Kidney capillary endothelial cell (primary cell): ENCODE data around the gene CAPZA2.
"Not testable (repeated sequence)": the region's sequence is repeated elsewhere in the genome, so short reads cannot be mapped to it uniquely, and the experiment has no call there.

ENCODE experiments used
- DNase-seq: peaks from one replicate; pipeline ENCODE4 v3.0.0-alpha.2; 2018; ENCODE audit warnings: low spot score

CAPZA2 gene

DNA sequence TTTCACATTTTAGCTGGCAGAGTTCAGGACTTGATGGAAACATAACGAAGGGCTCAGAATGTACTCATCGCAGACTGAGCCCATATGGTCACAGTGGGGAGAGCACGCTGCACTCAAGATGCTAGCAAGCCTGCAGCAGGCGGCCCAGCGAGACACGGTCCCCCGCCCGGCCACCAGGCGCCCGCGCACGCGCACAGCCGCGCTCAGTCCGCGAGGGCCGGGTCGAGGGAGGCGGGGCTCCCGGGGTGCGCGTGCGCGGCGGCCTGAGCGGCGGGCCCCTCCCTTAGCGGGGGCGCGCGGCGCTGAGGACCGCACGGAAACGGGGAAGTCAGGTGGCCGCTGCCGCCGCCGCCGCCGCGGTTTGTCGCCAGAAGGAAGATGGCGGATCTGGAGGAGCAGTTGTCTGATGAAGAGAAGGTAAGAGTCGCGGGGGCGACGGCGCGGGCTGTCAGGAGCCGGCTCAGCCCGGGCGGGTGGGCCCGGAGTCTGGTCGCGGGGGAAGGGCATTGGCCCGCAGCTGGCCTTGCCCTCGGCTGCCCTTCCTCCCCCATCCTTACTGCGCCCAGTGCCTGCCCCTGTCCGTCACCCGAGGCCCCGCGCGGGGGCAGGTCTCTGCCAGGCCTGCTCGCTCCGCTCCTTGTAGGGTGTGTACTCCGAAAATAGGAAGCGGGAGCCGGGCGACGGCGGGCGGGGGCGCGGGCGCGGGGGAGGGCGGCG, at the start of gene CAPZA2:
Gene CAPZA2, plus strand, starts transcription at position 354 of the 717 bp plus-strand sequence. Its CDS starts 25 bp downstream, at position 379.
- peak; percentile 96 for DNase-seq

DNA sequence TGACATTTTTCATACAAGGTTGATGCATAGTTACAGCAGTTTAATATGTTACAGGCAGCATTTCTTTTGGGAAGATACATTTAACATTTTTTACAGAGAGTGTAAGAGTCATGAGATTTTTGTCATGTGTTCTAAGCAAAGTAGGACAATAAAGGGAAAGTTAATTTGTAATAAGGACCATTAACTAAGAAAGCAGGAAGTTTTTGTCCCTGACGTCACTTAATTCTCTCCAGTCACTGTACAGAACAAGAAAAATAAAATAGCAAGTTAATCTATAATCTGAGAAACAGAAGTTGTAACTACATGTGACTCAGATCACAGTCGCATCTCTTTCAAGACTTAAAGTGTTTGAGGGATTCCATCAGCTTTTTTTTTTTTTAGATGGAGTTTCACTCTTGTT, 49.5 kb upstream of the CAPZA2 start:
- no peak for DNase-seq

DNA sequence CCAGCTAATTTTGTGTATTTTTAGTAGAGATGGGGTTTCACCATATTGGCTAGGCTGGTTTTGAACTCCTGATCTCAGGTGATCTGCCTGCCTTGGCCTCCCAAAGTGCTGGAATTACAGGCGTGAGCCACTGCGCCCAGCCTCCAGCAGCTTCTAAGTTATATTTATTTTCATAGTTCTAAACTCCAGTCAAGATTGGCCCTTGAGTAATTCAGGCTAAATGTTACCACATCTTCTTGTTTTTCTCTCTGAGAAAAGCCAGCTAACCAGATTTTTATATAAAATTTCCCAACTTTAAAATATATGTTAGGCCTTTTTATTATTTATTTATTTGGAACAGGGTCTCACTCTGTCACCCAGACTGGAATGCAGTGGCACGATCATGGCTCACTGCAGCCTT, 49.0 kb upstream of the CAPZA2 start:
- DNase-seq = not testable (repeated sequence)

DNA sequence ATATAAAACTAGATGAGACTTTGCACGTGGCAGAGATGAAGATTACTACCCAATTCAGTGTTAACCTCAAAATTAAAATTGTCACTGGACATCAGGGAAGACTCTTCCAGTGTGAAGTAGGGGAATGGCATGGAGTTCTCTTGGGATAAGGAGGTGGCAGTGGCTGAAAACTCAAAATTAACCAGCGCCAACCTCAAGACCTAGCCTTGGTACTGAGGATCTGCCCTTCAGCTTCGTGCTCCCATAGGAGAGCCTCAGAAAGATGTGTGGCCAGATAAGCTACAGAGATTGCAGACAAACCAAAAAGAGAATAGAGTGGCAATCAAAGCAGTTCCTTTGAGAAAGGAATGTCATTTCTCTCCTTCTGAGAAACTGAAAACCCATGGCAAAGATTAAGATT, 47.3 kb upstream of the CAPZA2 start:
- no peak for DNase-seq

DNA sequence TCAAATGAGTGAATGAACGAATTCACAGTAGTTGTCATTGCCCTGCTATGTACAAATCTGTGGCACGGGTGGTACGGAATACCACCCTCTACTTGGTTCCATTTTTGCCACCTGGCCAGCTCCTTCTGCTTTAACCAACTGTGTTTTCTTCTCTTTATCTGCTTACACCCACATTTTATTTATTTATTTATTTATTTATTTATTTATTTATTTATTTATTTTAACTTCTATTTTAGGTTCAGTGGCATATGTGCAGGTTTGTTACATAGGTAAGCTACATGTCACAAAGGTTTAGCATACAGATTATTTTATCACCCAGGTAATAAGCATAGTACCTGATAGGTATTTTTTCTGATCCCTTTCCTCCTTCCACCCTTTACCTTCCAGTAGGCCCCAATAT, 42.2 kb upstream of the CAPZA2 start:
- DNase-seq = no peak

DNA sequence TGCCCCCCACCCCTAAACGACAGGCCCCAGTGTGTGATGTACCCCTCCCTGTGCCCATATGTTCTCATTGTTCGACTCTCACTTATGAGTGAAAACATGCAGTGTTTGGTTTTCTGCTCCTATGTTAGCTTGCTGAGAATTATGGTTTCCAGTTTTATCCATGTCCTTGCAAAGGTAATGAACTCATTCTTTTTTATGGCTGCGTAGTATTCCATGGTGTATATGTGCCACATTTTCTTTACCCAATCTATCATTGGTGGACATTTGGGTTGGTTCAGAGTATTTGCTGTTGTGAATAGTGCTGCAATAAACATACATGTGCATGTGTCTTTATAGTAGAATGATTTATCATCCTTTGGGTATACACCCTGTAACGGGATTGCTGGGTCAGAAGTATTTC, 40.7 kb upstream of the CAPZA2 start:
- not testable (repeated sequence) for DNase-seq

DNA sequence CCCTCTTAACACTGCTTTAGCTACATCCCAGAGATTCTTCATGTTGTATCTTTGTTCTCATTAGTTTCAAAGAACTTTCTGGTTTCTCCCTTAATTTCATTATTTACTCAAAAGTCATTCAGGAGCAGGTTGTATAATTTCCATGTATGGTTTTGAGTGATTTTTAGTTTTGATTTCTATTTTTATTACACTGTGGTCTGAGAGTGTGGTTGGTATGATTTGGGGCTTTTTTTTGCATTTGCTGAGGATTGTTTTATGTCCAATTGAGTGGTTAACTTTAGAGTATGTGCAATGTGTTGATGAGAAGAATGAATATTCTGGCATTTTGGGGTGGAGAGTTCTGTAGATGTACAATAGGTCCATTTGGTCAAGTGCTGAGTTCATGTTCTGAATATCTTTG, 37.9 kb upstream of the CAPZA2 start:
- DNase-seq = no peak

DNA sequence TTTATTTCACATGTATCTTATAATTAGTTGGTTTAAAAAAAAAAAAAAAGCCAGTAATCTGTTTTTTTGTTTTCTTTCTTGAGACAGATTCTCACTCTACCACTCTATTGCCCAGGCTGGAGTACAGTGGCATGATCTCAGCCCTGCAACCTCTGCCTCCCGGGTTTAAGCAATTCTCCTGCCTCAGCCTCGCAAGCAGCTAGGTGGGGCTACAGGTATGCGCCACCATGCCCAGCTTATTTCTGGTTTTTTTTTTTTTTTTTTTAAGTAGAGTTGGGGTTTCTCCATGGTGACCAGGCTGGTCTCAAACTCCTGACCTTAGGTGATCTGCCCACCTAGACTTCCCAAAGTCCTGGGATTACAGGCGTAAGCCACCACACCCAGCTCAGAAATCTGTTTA, 34.1 kb upstream of the CAPZA2 start:
- no peak for DNase-seq

DNA sequence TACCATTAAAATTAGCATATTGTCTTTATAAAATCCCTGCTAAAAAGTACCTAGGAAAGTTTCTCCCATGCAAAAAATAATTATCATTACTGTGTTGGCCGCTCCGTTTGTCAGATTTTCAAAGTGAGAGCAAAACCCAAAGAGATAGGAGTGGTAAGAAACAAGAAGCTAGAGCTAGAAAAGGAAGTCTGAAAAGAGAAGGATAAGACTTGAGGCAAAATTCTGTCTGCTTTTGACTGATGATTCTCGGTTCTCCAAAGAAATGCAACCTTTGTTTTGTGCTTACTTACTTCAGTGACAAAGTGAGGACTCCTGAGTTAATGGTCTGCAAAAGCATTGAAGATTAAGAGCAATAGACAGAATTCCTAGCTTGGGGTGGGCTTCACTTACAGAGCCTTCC, 33.3 kb upstream of the CAPZA2 start:
- DNase-seq = no peak

DNA sequence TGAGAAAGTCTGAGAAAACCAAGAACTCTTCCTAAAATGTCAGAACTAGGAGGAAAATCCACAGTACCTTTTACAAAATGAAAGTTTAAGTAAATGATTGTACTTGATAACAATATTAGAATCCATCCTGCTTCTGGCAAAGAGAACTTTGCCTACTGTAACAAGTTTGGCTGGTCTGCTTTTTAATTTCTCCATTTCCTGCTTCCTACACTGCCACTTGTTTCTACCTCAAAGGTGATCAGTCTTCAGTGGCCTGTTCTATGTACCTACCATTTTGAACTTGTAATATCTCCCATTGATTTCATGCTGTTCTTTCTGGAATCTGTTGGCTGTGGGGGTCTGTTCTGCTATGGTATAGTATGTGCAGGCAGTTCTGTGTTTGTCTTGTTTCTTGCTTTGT, 32.9 kb upstream of the CAPZA2 start:
- no peak for DNase-seq

DNA sequence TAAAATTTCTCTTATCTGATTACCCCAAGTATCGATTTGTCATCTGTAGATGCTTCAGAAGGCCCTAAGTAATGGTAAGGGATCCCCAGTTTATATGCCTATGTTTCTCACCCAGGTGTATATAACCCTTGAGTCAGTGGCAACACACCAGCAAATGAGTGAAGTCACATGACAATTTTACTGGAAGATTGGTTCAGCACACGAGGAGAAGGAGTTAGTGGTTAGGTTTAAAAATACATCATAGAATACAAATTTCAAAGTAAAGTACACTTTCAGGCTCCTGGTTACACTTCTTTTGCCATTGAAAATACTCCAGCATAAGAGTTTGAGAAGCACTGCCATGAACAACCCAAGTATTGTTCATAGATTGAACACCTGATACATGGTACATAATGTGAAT, 29.7 kb upstream of the CAPZA2 start:
- no peak for DNase-seq

DNA sequence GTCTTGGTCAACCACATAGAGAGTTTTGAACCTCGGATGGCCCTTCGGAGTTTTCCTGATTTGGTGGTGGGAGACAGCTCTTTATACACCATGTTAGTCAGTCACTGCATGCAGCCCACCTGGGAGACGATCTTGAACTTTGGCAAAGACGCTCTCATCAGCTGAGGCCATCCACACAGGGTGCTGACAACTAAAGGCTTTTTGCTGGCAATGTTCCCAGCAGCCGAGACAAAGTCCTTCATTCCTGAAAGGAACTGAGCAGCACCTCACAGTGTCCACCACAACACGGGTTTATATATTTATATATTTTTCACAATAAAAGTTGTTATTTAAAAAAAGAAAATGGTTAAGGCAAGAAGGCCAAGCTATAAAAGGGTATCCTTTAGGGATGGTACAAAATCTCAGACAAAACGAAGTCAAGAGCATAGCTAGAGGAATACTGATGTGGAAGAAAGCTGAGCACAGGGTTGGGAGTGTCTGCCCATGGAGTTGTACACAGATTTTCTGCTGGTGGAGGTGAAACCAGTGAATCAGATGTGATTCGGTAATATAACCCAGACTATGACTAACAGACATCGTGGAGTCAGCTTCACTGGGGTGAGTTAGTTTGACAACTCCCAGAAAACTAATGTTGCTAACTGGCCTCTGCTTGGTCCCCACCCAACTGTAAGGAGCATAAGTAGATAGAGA, 27.4 kb upstream of the CAPZA2 start:
- no peak for DNase-seq

DNA sequence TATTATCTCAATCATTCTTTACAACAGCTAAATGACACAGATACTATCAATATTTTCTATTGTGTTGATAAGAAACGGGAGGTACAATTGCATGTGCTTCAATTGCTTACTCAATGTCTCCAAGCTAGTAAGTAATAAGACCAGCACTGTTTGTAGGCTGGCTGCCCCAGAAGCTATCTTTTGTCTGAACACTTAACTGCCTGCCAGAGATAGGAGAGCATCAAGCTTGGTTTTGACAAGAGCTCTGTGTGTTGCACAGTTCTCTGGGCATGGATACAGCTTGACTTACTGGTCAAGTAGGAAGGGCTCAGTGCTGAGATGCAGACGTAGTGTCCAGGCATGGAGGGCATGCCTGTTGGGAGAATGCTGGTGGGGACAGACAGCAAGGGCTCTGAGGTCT, 26.3 kb upstream of the CAPZA2 start:
- DNase-seq = no peak

DNA sequence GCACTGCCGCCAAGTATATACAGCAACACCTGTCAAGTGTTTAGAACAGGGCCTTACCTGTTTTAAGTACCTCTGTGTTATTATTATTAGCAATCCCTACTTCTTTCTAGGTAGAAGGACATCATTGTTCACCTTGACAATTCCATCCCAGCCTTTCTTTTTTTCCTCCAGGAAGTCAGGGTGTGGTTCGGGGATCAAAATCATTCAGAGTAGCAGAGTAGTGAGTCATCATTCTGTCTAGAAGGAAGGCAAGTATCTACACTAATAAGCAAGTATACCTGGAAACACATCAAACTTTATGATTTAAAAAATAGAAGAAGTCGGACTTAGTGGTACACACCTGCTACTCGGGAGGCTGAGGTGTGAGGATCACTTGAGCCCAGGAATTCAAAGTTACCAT, 25.5 kb upstream of the CAPZA2 start:
- DNase-seq = no peak

DNA sequence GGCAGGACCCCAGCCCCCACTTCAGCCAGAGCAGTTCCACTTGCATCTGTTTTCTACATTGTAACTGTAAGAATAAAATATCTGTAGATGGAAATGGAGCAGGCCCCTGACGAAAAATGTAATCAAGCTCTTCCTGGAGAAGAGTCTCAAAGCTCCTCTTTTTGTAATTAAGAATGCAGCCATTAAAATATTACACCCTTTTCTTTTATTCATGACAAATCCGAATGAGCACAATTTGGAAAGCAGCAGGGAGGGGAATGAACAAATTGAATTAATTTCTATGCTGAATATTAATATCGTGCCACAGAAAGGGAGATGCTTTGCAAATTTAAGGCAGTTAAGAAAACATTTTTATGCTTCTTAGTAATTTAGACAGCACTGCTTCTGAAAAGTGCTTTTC, 24.8 kb upstream of the CAPZA2 start:
- no peak for DNase-seq

DNA sequence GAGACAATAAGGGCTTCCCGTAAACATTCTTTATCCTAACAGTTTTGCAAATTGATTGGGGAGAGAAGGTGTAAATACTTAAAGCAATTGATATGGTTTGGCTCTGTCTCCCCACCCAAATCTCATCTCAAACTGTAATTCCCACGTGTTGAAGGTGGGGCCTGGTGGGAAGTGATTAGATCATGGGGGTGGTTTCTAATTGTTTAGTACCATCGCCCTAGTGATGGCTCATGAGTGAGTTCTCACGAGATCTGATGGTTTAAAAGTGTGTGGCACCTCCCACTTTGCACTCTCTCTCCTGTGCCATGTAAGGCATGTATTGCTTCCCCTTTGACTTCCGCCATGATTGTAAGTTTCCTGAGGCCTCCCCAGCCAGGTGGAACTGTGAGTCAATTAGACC, 22.1 kb upstream of the CAPZA2 start:
- no peak for DNase-seq

DNA sequence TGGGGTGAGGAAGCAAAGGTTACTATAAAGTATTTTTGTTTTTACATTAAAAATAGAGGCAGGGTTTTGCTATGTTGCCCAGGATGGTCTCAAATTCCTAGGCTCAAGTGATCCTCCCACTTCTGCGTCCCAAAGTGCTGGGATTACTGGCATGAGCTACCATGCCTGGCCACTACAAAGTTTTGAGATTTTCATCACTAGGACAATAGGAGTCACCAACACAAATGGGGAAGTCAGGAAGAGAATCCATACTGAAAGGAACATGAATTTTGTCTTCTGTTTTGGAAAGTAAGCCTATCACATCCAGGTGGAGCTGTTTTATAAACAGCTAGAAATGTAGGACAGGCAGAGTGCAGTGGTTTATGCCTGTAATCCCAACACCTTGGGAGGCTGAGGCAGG, 20.0 kb upstream of the CAPZA2 start:
- DNase-seq = no peak

DNA sequence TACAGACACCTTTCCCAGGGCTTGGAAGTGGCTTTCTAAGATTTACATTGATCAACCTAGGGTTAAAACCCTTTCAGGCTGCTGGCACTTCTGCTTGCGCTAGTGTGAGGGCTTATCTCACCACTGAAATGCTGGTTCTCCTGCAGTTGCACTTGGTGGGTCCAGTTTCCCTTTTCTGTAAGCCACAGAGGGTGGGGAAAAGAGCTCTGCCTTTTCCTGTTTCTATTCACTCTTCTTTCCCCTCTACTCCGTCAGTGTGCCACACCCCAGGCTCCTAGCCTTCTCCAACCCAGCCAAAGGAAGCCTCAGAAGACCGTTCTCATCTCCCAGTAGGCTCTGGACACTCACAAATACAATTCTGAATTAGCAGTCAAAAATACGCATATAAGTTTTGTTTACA, 19.0 kb upstream of the CAPZA2 start:
- DNase-seq = no peak

DNA sequence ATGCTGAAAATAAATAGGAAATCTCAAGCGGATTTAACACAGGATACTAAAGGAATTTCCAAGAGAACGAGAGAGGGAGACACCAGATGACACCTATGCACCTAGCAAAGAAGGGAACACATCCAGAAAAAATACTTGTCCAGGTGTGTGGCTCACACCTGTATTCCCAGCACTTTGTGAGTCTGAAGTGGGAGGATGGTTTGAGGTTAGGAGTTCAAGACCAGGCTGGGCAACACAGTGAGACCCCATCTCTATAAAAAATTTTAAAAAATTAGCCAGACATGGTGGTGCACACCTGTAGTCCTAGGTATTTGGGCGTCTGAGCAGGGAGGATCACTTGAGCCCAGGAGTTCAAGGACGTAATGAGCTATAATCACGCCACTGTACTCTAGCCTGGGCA, 11.2 kb upstream of the CAPZA2 start:
- no peak for DNase-seq

DNA sequence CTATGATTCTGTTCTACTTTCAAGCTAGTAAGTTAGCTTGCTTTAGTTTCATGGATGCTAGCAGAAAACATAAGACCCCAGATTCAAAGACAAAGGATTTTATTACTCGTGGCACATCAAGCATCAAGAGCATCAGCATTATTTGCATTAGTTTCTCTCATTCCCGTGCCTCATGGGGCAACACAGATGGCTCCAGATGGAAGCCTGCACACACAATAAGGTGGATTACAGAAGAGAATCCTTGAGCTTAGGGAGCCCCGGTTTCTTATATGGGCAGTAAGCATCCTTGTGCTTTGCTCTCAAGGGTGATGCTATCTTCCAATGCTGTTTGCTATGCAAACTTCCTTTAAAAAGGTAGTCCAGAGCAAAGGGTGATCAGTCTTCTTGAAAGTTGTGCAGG, 10.7 kb upstream of the CAPZA2 start:
- no peak for DNase-seq

DNA sequence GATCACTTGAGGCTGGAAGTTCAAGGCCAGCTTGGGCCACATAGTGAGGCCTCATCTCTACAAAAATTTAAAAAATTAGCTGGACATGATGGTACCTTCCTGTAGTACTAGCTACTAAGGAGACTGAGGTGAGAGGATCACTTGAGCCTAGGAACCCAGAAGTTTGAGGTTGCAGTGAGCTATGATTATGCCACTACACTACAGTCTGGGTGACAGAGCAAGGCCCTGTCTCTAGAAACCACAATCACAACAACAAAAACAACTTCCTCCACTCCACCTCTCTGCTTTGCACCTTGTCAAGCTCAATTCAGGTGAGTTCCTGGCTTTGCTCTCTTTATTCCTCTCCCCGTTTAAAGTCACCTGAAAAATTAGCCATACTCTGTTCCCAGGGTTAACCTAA, 8.3 kb upstream of the CAPZA2 start:
- no peak for DNase-seq

DNA sequence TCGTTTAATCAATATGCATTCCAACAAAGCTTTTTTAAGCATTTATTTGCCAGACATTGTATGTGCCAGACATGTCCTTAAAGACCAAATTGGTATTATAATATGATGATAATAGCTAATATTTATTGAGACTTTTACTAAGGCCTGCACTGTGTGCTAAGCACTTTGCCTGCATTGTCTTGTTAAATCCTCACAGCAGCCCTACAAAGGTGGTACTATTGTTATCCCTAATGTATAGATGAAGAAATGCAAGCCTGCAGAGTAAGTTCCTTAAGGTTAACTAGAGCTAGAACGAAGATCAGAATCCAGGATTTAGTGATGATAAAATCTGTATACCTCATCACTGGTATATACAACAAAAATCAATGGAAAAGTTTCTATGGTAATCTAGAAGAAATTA, 5.3 kb upstream of the CAPZA2 start:
- DNase-seq = no peak

DNA sequence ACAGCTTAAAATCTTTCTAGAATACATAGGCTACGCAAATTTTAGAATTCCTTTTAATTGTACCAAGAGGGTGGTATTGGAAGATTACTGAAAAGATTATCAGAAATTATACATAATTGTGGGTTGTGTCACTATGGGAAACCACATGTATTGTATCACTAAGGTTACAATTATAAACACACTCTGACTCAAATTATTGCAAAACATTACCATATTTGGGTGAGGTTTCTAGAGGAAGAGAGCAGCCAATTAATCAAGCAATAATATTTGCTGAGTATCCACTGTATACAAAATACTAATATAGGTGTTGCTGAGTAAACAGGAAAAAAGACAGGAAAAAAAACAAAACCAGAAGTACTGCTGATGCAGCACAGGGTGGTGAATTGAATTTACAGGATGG, 3.1 kb upstream of the CAPZA2 start:
- DNase-seq = no peak

DNA sequence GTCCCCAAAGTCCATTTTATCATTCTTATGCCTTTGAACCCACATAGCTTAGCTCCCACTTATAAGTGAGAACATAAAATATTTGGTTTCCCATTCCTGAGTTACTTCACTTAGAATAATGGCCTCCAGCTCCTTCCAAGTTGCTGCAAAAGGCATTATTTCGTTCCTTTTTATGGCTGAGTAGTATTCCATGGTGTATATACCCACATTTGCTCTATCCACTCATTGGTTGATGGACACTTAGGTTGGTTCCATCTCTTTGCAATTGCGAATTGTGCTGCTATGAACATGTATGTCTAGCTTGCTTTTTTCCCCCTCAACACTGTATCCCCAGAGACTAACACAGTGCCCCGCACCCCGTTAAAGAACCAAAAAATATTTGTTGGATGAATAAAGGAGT, 670 bp upstream of the CAPZA2 start:
- DNase-seq = no peak
